Kidney epithelial cell (primary cell): ENCODE results near the gene PUS10. TPM values are rescaled to one million over a fixed set of nuclear protein-coding genes. Genes with fewer than 3 reads are reported as not detected.

Source experiments
- DNase-seq: peaks from one replicate; pipeline ENCODE4 v3.0.0-alpha.2; 2010; ENCODE audit warnings: low read depth
- H3K27me3 ChIP-seq: 2 replicates; pipeline ENCODE4 v1.6.0; 2011; ENCODE audit warnings: low read length; ENCODE audit not compliant: control insufficient read depth, insufficient read depth
- H3K36me3 ChIP-seq: 2 replicates; pipeline ENCODE4 v1.5.1; 2011; ENCODE audit warnings: low read length; ENCODE audit not compliant: control insufficient read depth, insufficient read depth
- H3K4me3 ChIP-seq: 2 replicates; pipeline ENCODE4 v1.5.1; 2011; ENCODE audit warnings: low read depth, mild to moderate bottlenecking, control low read depth, low read length
- total RNA-seq: library from RNA; depleted of rRNA; stranded (reverse); fragments of >200 nt; gene quantifications from 2 replicates; pipeline ENCODE4 v1.2.3, GENCODE V29; 2015
- TF ChIP-seq, protein P1 (sequence below): IDR thresholded peaks from 2 replicates; pipeline ENCODE4 v1.5.1; 2011; ENCODE audit warnings: mild to moderate bottlenecking, moderate library complexity, low read length, control low read depth, inconsistent platforms; ENCODE audit not compliant: insufficient read depth, poor library complexity, severe bottlenecking

Gene PUS10, protein sequence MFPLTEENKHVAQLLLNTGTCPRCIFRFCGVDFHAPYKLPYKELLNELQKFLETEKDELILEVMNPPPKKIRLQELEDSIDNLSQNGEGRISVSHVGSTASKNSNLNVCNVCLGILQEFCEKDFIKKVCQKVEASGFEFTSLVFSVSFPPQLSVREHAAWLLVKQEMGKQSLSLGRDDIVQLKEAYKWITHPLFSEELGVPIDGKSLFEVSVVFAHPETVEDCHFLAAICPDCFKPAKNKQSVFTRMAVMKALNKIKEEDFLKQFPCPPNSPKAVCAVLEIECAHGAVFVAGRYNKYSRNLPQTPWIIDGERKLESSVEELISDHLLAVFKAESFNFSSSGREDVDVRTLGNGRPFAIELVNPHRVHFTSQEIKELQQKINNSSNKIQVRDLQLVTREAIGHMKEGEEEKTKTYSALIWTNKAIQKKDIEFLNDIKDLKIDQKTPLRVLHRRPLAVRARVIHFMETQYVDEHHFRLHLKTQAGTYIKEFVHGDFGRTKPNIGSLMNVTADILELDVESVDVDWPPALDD
- total RNA-seq: 4.4 and 8.9 TPM in 2 replicates

DNA sequence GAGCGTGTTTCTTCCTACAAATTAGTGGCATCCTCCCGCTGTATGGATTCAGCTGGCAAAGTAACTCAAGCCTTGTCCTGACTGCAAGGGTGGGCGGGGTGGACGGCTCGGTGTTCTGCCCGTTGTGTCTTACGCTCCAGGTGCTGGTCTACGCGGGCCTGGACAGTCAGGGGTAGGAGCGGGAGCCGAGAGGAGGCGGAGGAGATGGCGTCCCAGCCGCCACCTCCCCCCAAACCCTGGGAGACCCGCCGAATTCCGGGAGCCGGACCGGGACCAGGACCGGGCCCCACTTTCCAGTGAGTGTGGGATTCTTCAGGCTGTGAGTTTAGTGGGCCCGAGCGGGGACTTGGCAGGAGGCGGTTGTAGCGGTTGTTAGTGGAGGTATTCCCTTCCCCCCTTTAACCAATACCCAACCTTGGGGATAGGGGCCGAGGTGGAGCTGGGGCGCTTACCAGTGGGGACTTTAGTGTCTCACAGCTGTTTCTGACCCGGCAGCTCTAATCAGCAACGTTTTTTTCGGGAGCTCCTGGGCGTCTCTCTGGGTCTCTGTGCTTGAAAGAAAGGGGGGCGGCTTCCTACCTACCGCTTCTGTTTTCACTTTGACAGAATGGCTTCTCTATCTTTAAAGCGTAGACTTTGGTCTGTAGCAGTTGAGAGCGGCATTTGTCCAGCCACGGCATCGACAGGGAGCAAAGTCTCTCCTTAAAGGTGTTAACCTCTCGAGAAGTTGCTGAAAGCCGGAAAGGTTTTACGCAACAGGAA, at the start of gene PUS10, which contains the start of gene PEX13:
PUS10 (minus strand) TSS at position 700 of the 762 bp plus-strand sequence. CDS start 6,365 bp downstream, outside the sequence.
PEX13 (plus strand) TSS at position 165 of the 762 bp plus-strand sequence; CDS start at position 205, 40 bp downstream.
- TF ChIP-seq, protein P1, sequence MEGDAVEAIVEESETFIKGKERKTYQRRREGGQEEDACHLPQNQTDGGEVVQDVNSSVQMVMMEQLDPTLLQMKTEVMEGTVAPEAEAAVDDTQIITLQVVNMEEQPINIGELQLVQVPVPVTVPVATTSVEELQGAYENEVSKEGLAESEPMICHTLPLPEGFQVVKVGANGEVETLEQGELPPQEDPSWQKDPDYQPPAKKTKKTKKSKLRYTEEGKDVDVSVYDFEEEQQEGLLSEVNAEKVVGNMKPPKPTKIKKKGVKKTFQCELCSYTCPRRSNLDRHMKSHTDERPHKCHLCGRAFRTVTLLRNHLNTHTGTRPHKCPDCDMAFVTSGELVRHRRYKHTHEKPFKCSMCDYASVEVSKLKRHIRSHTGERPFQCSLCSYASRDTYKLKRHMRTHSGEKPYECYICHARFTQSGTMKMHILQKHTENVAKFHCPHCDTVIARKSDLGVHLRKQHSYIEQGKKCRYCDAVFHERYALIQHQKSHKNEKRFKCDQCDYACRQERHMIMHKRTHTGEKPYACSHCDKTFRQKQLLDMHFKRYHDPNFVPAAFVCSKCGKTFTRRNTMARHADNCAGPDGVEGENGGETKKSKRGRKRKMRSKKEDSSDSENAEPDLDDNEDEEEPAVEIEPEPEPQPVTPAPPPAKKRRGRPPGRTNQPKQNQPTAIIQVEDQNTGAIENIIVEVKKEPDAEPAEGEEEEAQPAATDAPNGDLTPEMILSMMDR: no peak
- Histone ChIP-seq H3K36me3 (peaks cover 1% of the 10 kb centered on the region), H3K4me3 (peak within 1 kb of the TSS; percentile 76), H3K27me3 (no peaks in the 10 kb centered on the region)
- DNase-seq: no peak

DNA sequence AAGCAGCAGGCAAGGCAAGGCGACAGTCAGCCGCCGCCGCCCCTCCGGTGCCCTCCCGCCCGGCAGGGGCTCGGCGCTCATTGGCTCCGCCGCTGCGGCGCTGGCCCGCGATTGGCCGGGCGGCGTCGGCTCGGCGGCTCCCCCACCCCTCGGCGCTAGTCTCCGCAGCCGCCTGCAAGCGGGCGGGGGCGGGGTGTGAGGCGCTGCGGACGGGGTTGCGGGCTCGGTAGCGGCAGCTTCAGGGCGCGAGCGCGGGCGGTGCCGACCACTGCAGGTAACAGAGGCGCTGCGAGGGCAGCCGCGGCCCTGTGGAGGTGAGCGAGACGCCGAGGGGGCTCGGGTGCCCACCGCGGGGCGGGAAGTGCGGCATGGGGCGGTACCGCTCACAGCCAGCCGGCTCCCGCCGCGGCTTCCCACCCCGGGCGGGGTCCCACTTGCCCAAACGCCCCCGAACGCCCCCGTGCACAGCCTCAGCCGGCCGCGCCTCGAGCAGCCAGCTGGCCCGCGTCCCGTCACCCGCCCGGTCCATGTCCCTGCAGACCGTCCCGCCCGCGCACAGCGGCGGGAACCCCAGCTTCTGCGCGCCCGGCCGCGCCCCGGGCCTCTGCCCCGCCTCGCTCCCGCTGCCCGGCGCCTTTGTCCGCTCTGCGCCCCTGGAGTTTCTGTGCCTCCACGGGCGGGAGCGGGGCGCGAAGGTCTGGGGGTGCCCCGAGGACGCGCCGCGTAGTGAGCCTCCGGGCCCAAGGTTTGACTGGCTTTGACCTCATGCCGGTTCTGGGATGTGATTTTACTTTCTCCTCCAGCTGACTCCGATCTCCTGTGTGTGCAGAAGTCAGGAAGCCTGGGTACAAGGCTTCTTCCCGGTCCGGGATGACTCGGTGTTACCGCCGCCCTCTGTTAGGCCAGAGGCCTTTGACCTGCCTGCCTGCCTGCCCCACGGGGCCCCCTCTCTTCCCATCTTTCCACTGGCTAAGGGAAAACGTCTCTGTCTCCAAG, 48.0 kb upstream of the PUS10 start, which contains the start of gene SANBR:
SANBR (plus strand) TSS at position 158 of the 996 bp plus-strand sequence. CDS start 4,480 bp downstream, outside the sequence.
- no peaks in the 10 kb centered on the region for H3K27me3 ChIP-seq
- TF ChIP-seq, protein P1: no peak
- no peaks in the 10 kb centered on the region for H3K36me3 ChIP-seq
- peak within 1 kb of the TSS; percentile 70 for H3K4me3 ChIP-seq
- DNase-seq: peak; percentile 34

DNA sequence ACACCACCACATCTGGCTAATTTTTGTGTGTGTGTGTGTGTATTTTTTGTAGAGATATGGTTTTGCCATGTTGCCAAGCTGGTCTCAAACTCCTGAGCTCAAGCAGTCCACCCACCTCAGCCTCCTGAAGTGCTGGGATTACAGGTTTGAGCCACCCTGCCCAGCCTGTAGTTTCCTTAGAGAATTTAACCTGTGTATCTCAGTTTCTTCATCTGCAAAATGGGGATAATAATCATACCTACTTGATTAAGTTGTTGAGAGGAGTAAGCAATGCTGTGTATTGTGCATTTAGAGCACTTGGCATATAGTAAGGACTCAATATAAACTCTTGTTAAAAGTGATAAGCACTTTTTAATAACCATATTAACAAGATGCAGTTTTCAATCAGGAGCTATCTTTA, 41.3 kb upstream of the PUS10 start:
- H3K27me3 ChIP-seq: no peaks in the 10 kb centered on the region
- no peak overlapping the region for H3K4me3 ChIP-seq
- H3K36me3 ChIP-seq: no peaks in the 10 kb centered on the region
- TF ChIP-seq, protein P1: no peak
- no peak for DNase-seq

DNA sequence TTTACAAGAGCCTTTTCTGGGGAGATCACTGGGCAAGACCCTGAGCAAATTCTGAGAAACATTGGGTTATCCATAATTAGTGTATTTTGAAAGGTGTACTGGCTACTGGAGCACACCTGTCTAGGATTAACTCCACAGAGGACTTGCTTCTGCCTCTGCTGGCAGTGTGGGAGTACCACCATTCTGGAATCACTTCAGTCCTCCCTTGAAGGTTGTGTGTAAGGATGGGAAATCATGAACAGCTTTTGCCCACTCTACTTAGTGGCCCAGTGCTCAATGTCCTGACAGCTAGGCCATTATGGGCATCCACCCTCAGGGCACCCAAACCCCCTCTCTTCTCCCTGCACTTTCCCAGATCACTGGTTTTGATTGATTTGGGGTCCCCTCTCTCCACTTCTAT, 39.5 kb upstream of the PUS10 start:
- H3K27me3 ChIP-seq: no peaks in the 10 kb centered on the region
- no peak for DNase-seq
- H3K4me3 ChIP-seq: no peak overlapping the region
- TF ChIP-seq, protein P1: no peak
- H3K36me3 ChIP-seq: no peaks in the 10 kb centered on the region

DNA sequence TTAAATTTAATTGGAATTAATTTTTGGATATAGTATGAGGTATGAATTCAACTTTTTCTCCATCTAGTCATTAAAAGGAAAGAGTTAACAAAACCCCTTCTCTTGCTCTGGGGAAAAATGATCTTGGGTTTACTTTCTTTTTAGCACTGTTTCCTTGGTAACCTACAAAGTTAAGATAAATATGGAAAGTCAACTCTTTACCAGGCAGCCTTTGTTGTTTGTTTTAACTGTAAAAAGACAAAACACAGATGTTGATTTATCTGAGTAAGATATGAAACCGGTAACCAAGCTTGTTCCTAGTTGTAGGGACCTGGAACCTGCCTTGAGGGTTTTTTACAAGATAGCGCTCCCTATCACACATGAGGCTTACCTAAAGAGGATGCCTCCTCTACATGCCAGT, 37.5 kb upstream of the PUS10 start:
- Histone ChIP-seq H3K36me3 (no peaks in the 10 kb centered on the region), H3K4me3 (no peak overlapping the region), H3K27me3 (no peaks in the 10 kb centered on the region)
- DNase-seq: no peak
- TF ChIP-seq, protein P1: no peak
